GM18867 (cell line): ENCODE data around the gene RAB26.

Experiments used
- ATAC-seq: cut with Tn5 transposase; IDR thresholded peaks from one replicate; pipeline ENCODE4 v1.9.1; 2021; ENCODE audit warnings: mild to moderate bottlenecking, moderate library complexity; ENCODE audit not compliant: unreplicated experiment

Gene RAB26

DNA sequence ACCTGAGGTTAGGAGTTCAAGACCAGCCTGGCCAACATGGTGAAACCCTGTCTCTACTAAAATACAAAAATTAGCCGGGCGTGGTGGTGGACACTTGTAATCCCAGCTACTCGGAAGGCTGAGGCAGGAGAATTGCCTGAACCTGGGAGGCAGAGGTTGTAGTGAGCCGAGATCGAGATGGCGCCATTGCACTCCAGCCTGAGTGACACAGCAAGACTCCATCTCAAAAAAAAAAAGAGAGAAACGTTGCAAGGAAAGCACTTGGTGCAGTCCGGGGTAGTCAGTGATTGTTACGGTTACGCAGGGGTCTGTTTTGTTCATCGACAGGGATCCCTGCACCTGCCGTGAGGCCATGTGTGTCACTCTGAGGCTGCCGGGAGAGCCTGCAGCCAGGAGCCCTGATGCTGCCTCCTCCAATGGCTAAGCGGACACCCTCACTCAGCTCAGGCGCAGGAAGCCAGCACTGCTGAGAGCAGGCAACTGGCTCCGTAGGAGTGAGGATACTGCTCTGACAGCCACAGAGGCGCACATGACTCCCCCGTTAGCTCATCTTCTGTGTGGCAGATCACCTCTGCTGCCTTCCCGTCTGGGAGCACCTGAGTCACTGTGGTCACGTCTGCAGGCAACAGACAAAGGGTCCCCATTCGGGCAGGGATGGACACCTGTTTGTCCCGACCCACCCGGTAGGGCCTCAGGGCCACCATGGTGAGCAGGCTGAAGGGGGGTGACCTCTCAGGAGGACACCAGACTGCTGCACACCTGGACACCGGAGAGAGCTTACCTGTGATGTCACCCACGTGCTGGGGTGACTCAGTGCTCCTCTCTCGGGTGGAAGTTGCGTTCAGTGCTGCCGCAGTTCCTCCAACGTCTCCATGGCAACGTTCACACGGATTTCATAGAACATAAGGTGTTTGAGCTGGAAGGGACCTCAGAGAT is 5.2 kb upstream of the RAB26 start:
- no peak for ATAC-seq

DNA sequence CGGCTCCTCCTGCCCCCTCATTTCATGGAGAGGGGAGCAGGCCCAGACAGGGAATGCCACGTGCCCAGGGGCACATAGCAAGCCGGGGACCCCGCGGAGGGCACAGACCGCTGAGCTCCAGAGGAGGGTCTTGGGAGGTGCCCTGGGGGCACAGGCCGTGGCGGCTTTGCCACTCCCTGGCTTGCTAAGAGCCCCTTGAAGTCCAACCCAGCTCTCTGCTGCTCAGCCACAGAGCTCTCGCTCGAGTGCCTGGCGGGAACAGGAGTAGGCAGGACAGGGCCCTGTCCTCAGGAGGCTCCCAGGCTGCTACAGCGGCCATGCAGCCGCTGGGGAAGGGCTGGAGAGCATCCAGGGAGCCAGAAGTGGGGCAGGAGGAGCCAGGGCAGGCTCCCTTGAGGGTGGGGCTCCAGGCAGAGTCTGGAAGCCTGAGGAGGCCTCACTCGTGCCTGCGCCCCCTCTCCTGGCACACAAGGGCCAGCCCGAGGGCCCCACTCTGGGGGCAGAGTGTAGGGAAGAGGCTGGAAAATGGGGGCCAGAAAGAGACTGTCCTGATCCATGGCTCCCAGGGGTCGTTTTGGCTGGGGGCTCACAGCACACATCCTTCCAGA is 4.4 kb upstream of the RAB26 start:
- ATAC-seq = no peak

DNA sequence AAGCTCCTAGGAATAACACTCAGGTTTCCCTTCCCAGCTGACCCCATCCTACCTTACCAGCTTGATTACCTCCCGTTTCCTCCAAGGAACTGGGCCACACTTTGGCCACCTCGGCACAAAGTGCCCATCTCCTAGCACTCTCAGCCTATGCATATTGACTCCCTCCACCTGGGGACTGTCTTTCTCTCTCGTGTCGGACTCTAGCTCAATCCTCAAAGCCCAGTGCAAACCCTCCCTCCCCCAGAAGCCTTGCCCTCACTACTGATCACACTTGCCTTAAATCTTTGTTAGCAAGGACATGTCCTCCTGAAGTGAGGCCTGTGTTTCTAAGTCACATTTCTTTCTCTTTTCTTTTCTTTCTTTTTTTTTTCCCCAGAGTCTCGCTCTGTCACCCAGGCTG is 2.6 kb upstream of the RAB26 start:
- no peak for ATAC-seq

DNA sequence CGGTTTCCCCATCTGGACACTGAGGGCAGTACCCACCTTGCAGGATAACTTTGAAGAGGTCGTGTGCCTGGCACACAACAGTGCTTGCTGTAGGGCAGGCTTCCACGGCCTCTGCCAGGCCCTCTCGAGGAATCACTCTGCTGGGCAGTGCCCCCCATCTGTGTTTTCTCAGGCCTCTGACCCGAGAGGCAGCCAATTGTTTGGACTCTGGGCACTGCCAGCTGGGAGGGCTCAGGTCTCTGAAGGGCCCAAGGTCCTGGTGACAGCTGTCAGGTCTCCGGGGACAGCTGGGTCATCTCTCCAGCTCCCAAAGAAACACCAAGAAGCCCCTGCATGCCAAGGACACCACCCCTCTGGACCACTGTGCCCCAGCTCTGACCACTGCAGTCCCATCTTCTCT is 1.0 kb upstream of the RAB26 start:
- ATAC-seq = no peak

DNA sequence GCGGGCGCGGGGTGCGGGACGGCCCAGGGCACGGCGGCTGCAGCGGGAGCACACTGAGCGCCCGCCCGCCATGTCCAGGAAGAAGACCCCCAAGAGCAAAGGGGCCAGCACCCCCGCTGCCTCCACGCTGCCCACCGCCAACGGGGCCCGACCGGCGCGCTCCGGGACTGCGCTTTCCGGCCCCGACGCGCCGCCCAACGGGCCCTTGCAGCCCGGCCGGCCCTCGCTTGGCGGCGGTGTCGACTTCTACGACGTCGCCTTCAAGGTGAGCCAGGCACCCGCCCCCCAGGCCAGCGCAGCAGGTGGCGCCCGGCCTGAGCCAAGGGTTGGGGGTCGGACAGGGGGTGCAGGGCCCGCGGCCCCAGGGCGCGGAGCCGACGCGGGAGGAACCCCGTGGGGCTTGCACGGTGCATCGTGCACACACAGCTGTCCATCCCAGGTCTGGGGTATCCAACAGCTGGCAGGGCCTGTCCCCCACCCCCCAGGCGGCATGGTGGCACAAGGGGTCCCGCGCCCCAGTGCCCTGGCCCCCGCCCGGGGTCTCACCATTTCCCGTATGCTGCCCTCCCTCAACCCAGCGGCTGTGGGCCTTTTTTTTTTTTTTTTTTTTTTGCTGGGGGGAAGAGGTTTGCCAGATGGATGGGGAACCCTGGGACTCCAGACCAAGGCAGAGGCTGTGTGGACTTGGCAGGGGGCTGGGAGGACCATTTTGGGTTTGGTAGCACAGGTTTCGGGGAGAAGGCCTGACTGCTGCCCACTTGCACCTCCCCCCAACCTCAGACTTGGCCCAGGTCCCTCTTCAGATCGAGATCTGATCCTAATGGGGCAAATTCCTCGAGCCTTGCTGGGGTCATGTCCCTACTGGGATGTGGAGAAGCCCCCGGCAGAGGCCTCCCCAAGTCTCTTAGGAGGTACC is 547 bp downstream of the RAB26 start:
- ATAC-seq = no peak

DNA sequence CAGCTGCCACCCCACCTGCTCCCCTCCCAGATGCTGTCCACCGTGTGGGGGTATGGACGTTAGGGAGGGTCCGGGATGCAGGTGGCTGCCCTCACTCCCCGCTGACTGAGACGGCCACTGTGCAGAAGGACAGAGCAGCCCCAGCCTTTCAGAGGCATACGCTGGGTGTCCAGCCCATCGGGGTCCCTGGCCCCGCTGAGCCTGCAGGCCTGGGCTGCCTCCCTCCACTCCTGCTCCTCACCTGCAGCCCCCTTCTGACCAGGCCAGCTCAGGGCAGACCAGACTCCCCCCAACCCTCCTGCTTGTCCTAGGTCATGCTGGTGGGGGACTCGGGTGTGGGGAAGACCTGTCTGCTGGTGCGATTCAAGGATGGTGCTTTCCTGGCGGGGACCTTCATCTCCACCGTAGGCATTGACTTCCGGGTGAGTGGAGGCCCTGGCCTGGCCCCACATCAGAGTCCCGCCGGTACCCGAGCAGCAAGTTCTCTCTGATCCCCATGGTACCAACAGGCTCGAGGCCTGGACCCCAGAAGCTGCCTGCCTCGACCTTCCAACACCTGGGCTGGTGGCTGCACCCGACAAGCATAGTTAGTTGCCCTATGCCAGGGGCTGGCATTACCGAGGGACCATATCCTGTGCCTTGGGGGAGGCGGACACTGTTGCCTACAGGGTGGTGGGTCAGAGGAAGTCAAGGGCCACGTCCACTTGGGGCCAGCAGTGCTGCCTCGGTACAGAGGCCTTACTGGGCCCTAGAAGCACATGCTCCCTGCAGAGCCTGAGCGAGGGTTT is 1.4 kb downstream of the RAB26 start:
- ATAC-seq = no peak

DNA sequence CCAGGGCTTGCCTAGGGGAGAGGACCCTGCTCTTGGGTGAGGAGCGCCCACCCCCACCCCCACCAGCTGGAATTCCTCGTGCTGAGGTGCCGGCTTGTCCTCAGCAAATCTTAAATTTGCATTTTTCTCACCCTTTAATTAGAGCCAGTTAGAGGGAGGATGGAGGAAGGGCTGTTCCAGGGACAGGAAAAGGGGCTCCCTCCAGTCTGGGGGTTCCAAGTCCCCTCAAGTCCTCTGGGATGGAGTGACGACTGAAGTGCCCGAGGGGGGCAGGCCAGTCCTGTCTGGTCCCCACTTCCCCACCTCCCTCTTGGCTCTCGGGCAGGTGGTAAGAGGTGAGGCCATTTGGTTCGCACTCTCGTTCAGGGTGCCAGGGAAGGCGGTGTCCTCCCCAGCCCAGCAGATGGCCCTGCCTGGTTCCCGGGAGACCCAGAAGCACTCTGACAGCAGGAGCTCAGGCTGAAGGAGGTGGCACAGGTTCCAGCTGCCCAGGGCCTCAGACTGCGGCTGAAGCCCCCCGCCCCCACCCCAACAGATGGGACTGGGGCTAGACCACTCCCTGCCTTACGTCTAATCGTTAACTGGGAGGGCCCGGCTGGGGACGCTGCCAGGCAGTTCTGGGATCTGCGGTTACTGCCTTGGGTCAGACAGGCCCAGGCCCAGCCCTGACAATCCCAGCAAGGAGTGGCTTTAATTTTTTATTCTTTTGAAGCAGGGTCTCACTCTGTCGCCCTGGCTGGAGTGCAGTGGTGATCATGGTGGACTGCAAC is 2.2 kb downstream of the RAB26 start:
- no peak for ATAC-seq

DNA sequence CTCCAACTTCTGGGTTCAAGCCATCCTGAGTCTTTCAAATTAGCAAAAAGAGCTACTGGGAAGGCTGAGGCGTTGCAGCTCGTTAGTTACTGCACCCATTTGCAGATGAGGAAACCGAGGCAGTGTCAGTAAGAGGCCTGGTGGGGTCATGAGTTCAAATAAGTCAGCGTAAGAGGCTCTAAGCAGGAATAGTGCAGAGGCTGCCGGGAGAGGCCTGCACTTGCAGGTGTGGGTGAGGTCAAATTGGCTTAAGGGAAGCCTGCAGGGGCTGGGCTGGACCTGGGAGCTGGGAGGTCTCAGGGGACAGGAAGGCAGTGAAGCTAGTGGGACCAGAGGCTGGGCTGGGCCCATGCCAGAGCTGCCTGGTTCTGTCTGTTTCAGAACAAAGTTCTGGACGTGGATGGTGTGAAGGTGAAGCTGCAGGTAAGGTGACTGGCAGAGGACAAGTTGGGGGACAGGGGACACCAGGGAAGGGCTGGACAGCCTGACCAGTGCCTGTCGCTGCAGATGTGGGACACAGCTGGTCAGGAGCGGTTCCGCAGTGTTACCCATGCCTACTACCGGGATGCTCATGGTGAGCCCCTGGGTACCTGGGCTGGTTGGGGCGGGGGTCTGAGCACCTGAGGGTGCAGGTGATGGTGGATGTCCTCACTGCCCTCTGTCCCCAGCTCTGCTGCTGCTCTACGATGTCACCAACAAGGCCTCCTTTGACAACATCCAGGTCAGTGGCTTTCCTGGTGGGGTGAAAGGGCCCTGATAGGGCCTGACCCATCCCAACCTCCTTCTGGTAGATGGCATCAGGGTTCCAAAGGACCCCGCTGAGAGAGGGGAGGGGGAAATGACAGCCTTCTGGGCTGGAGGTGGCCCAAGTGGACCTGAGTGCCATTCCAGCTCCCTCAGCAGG is 3.0 kb downstream of the RAB26 start:
- ATAC-seq = no peak

DNA sequence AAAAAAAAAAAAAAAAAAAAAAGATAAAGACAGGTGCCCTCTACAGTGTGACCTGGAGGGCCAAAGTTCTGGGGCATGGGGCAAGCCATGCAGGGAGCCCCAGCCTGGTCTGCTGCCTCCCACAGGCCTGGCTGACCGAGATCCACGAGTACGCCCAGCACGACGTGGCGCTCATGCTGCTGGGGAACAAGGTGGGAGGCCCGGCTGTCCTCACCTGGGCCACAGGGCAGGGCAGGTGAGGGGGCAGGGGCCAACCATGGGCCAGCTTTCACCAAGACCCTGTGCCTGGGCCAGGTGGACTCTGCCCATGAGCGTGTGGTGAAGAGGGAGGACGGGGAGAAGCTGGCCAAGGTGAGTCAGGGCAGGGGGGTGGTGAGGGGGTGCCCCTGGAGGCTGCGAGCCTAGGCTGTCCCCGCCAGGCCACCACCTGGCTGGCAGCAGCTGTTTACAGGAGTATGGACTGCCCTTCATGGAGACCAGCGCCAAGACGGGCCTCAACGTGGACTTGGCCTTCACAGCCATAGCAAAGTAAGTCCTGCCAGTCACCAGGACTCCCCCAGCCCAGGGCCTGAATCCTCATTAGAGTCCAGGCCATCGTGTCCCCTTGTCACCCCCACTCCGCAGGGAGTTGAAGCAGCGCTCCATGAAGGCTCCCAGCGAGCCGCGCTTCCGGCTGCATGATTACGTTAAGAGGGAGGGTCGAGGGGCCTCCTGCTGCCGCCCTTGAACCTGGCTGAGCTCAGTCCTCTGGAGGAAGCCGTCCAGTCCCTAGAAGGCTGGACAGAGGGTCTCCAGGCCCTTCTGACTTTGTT is 4.5 kb downstream of the RAB26 start:
- ATAC-seq = no peak

DNA sequence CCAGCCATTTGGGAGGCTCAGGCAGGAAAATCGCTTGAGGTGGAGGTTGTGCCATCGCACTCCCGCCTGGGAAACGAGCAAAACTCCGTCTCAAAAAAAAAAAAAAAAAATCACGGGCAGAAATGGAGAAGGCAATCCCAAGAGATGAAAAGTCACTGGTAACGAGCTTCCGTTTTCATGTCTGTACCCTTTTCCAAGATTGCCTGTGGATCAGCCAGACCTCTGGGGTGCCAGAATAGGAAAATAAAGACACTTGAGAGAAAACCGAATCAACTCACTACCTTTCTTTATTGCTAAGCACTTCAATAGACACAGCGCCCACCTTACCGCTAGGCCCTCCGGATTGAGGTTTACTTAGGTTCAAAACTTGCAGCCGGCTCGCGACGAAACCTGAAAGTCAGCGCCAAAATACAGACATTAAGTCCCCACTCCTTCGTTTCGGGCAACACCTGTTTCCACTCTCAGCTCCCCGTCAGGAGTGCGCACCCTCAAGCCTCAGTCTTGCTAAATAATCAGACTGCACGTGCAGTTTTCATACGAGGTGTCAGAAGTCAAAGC is 6.2 kb downstream of the RAB26 start:
- ATAC-seq = no peak

DNA sequence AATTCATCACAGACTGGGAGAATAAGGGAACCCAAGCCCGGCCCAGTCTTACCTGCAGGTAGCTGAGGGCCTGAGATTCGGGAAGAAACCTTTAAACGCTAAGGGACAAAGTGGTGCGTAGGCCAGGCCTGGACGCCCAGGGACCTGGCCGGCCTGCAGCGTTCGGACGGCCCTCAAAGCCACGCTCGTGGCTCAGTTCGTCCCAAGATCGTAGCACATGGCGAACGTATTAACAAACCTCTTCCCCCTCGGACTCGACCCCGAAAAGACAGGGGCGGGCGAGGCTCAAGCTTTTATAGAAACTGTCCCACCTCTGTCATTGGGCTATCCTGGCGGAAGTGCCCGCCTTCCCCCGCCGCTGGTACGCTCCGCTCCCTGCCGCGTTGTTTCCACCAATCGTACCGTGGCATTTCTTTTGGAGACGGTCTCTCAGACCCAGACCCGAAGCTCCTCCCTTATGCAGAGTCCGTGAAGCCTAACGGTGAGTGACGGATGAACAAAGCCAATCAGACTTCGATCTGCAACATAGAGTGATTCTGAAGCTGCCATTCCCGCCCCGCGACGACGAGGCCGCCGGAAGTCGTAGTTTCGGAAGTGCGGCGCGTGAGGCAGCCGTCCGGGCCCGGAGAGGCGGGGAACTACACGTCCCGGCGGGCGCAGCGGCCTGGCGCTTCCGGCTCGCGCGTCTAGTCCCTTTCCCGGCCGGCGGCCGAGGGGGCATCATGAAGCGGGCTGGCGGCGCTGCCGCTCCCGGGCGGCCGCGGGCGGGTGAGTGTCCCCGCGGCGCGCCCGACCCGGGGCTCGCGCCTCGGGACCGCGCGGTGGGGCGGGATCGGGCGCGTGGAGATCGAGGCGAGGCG is 6.9 kb downstream of the RAB26 start, which contains the start of gene TRAF7:
TRAF7 (plus strand) TSS at position 692 of the 860 bp plus-strand sequence. CDS start 8,139 bp downstream, outside the sequence.
- peak; percentile 84 for ATAC-seq

DNA sequence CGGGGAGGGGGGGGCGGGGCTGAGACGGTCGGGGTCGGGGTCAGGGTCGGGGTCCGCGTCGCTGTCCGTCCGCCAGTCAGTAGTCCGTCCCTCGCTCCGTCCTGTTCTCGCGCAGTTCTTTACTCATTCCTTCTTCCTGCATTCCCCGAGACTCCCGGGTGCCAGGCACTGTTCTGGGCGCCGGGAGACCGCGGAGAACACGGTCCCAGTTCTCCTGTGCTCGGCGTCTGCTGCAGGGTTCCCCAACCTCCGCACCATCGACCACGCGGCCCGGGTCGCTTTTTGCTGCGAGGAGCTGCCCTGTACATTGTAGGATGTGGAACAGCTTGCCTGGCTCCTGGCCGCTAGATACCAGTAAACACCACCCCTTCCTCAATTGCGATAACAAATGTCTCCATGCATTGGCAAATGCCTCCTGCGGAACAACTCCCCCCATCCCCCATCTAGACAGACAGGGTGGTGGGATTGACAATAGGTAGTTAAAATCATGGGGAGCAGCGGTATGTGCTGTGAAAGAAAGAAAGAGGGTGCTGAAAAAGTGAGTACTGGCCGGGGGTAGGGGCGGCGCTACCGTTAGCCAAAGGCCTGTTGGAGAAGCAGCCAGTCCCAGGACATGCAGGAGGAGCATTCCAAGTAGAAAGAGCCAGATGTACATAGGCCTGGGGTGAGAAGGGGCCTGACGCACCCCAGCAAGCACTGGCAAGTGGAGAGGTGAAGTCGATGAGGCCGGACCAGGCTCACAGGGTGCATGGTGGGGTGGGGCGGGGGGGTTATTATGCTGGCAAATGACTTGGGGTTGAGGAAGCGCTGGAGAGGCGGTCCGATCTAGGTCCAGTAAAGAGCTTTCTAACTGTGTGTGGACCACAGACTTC is 7.8 kb downstream of the RAB26 start:
- no peak for ATAC-seq

DNA sequence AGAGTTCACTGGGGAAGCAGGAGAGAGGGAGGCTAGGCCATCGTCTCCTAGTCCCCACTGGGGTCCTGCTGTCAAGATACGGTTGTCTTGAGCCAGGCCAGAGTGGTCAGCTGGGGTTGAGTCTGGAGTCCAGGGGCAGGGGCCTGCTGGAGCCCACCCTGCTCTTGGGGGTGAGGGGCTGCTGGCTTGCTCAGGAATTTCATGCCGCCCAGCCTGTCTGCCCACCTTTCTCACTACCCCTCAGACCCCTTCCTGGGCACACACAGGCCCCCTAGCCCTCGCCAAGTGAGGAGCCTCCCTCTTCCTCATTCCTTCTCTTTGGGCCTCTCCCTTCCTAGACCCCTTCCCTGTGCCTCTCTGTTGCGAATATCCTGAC is 8.4 kb downstream of the RAB26 start:
- no peak for ATAC-seq

DNA sequence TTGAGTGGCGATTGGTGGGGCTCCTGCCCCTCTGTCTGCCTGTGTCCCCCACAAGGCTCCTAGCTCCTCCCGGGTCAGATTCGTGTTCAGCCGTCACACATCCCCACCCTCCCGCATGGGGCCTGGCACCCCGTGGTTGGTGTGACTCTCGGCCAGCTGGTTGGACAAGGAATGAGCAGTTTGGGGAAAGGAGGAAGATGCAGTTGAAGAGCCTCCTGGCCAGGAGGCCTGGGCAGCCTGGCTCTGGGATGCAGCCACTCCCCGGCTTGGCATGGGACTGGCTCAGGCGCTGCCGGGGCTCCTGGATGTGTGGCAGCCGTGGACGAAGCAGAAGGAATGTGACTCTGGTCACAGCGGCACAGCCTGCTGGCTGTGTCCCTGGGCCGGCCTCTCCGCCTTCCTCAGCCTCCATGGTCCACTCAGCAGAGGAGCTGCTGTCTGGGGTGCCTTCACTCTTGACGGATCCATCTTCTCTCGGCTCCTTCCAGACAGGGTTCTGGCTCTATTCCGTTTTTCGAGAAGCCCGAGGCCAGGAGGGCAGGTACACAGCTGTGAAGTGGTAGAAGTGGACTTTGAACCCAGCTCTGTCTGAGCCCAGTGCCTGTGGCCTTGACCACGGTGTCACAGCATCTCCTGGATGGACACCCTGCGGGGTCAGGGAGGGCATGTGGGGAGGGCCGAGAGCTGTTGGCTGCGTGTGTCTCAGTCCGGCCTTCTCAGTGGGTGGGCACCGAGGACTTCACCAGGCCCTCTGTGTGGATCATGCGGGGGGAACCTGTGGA is 9.2 kb downstream of the RAB26 start:
- ATAC-seq = no peak

DNA sequence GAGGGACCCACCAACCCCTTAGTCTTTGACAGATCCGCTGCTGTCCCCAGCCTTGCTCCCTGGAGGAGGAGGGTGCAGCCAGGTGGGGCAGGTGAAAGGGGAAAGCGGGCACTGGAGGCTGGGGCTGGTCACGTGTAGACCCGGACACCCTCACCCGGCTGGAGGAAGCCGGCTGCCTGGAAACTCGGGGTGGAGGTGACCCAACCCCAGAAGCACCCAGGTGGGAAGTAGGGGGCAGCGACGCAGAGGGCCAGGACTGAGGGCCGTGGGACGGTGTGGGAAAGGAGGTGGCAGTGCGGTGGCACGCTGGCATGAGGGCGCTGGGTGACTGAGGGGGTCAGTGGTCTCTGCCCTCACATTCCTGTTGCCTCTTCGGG is 9.8 kb downstream of the RAB26 start:
- ATAC-seq = no peak
